GM21737 (cell line): Measurements from ENCODE around the gene ZNF561.
"Not testable (repeated sequence)": the region's sequence is repeated elsewhere in the genome, so short reads cannot be mapped to it uniquely, and the experiment has no call there.

Experiments
- ATAC-seq: cut with Tn5 transposase; IDR thresholded peaks from one replicate; pipeline ENCODE4 v1.9.1; 2021; ENCODE audit warnings: mild to moderate bottlenecking, moderate library complexity; ENCODE audit not compliant: unreplicated experiment

Gene ZNF561

GRCh38 chr19:9582081-9582725 lies 38.8 kb downstream of the ZNF561 start:
- not testable (repeated sequence) for ATAC-seq

- ATAC-seq = no peak
Observed at GRCh38 chr19:9580728-9581127, 40.3 kb downstream of the ZNF561 start.

- ATAC-seq = no peak
Observed at GRCh38 chr19:9570255-9570654, 50.8 kb downstream of the ZNF561 start.

GRCh38 chr19:9566729-9567128 lies 54.3 kb downstream of the ZNF561 start:
- ATAC-seq = no peak

- no peak for ATAC-seq
Observed at GRCh38 chr19:9565900-9566705, 54.9 kb downstream of the ZNF561 start.
